B cell (primary cell): ENCODE data around the gene ATN1. TPM values are rescaled to one million over a fixed set of nuclear protein-coding genes. Genes with fewer than 3 reads are reported as not detected.
A peak's percentile ranks its signal among the peaks of the same experiment; 100 is the strongest.
"Not testable (repeated sequence)": the region's sequence is repeated elsewhere in the genome, so short reads cannot be mapped to it uniquely, and the experiment has no call there.

ENCODE experiments used
- ATAC-seq: fragments of 200-7000 bp; cut with Tn5 transposase; one replicate; pipeline ENCODE4 v1.10.0; 2021; ENCODE audit warnings: low read depth, mild to moderate bottlenecking, moderate number of reproducible peaks, moderate library complexity
- CTCF ChIA-PET: fragments of 350-600 bp; sonication (Branson Sonifier 250); formaldehyde crosslinking; loops from one replicate; lab custom pipeline; 2021; ENCODE audit warnings: antibody characterized with exemption, inconsistent platforms; lab: Charles Lee
- POLR2A ChIA-PET: fragments of 350-600 bp; sonication (Branson Sonifier 250); formaldehyde crosslinking; loops from one replicate; lab custom pipeline; 2021; ENCODE audit warnings: antibody characterized with exemption; lab: Charles Lee
- DNase-seq: peaks from one replicate; pipeline ENCODE4 v3.0.0; 2013
- H2AFZ ChIP-seq: 2 replicates; pipeline ENCODE4 v1.6.1; 2012; ENCODE audit warnings: mild to moderate bottlenecking, low read depth, low read length; ENCODE audit not compliant: insufficient read depth, poor library complexity, severe bottlenecking
- H3K27ac ChIP-seq, 2 donors: 1 replicate in 1 of 2; 2 replicates in 1 of 2; pipeline ENCODE4 v1.5.1; 2012 to 2013; ENCODE audit warnings: low read length in 2 of 2, mild to moderate bottlenecking in 2 of 2, moderate library complexity in 1 of 2
- H3K27me3 ChIP-seq, 4 experiments: fragments of 200-600 bp in 1 of 4; sonication (generic) in 1 of 4; replicated peaks in 1 of 4; 1 replicate in 2 of 4; 2 replicates in 2 of 4; pipeline versions ENCODE4 v1.6.1 to v1.7.0; 2013 to 2016; ENCODE audit warnings: low read length in 3 of 4, mild to moderate bottlenecking in 2 of 4, mixed read lengths in 1 of 4, moderate library complexity in 1 of 4; ENCODE audit not compliant: insufficient read depth in 4 of 4, control insufficient read depth in 3 of 4; ENCODE audit errors: control extremely low read depth in 1 of 4
- H3K36me3 ChIP-seq, 2 experiments: replicated peaks in 1 of 2; 1 replicate in 1 of 2; 2 replicates in 1 of 2; pipeline versions ENCODE4 v1.6.1 to v1.7.1; 2013; ENCODE audit warnings: low read length in 1 of 2; ENCODE audit not compliant: insufficient read depth in 2 of 2, control insufficient read depth in 1 of 2; ENCODE audit errors: control extremely low read depth in 1 of 2, extremely low read depth in 1 of 2
- H3K4me1 ChIP-seq, 2 donors: fragments of 200-600 bp in 1 of 2; sonication (generic) in 1 of 2; 1 replicate in 1 of 2; 2 replicates in 1 of 2; pipeline versions ENCODE4 v1.5.1 to v1.6.1; 2013 to 2017; ENCODE audit warnings: low read length in 2 of 2; ENCODE audit not compliant: control insufficient read depth in 2 of 2, insufficient read depth in 2 of 2
- H3K4me2 ChIP-seq: replicated peaks from 2 replicates; pipeline ENCODE3; 2012; ENCODE audit warnings: mild to moderate bottlenecking, low read depth, low read length; ENCODE audit not compliant: poor library complexity, severe bottlenecking
- H3K4me3 ChIP-seq, 5 experiments: fragments of 200-600 bp in 1 of 5; sonication (generic) in 1 of 5; 1 replicate in 3 of 5; 2 replicates in 2 of 5; pipeline versions ENCODE4 v1.5.1 to v1.7.0; 2011 to 2016; ENCODE audit warnings: low read length in 4 of 5, mild to moderate bottlenecking in 4 of 5, low read depth in 2 of 5, control low read depth in 1 of 5, moderate library complexity in 1 of 5; ENCODE audit not compliant: insufficient read depth in 1 of 5; ENCODE audit errors: control extremely low read depth in 1 of 5, extremely low read depth in 1 of 5
- H3K79me2 ChIP-seq: fragments of 200-600 bp; sonication (generic); one replicate; pipeline ENCODE4 v1.6.0; 2016; ENCODE audit warnings: low read length; ENCODE audit not compliant: control insufficient read depth, insufficient read depth
- H3K9ac ChIP-seq: fragments of 200-600 bp; sonication (generic); 2 replicates; pipeline ENCODE4 v1.6.1; 2017; ENCODE audit warnings: mild to moderate bottlenecking, low read length, moderate library complexity
- H3K9me3 ChIP-seq, 3 donors: one replicate each; pipeline versions ENCODE4 v1.6.1 to v1.7.1; 2013; ENCODE audit warnings: low read length in 2 of 3; ENCODE audit not compliant: control insufficient read depth in 2 of 3, insufficient read depth in 1 of 3; ENCODE audit errors: control extremely low read depth in 1 of 3
- H4K20me1 ChIP-seq: 2 replicates; pipeline ENCODE4 v1.6.0; 2012; ENCODE audit warnings: mild to moderate bottlenecking, low read length; ENCODE audit not compliant: insufficient read depth, control insufficient read depth, poor library complexity, severe bottlenecking
- H3K27ac Mint-ChIP-seq: one replicate; pipeline ENCODE4 v1.8.0; 2021; ENCODE audit warnings: mixed read lengths
- H3K27me3 Mint-ChIP-seq: one replicate; pipeline ENCODE4 v1.8.0; 2021; ENCODE audit warnings: mixed read lengths
- H3K4me1 Mint-ChIP-seq: one replicate; pipeline ENCODE4 v1.8.0; 2021; ENCODE audit warnings: mixed read lengths
- H3K4me3 Mint-ChIP-seq: one replicate; pipeline ENCODE4 v1.8.0; 2021; ENCODE audit warnings: mixed read lengths
- H3K9me3 Mint-ChIP-seq: one replicate; pipeline ENCODE4 v1.8.0; 2022; ENCODE audit warnings: mixed read lengths; ENCODE audit not compliant: insufficient read depth
- EZH2 ChIP-seq: IDR thresholded peaks from 2 replicates; pipeline ENCODE4 v1.6.1; 2012; ENCODE audit warnings: borderline replicate concordance, low read depth, mild to moderate bottlenecking, moderate library complexity, low read length; ENCODE audit not compliant: insufficient read depth, poor library complexity, severe bottlenecking
- WGBS: methylation state at CpG from one replicate; pipeline ENCODE4 v1.1.5; 2013; ENCODE audit warnings: missing lambda C conversion rate; ENCODE audit not compliant: insufficient coverage; 5-methylcytosine and 5-hydroxymethylcytosine counted together
- intact Hi-C: fragments of 100-400 bp; cut with micrococcal nuclease; formaldehyde crosslinking; loops from one replicate; pipeline ENCODE4 v1.10.0; 2022
- polyA plus RNA-seq: library from polyadenylated mRNA; depleted of rRNA; stranded (reverse); fragments of >200 nt; gene quantifications from 2 replicates; pipeline ENCODE4 v1.2.3, GENCODE V29; 2012
- total RNA-seq, 2 donors: library from RNA; stranded (reverse); fragments of 120-200 nt in 1 of 2; gene quantifications; 1 replicate in 1 of 2; 2 replicates in 1 of 2; pipeline versions ENCODE4 v1.2.3 to v1.2.4, GENCODE V29; 2013 to 2022
- TF ChIP-seq, protein P1 (sequence below): fragments of 200-600 bp; IDR thresholded peaks from one replicate; pipeline ENCODE4 v1.8.0; 2022; ENCODE audit warnings: antibody characterized with exemption, mild to moderate bottlenecking

The ATN1 gene
- total and polyA plus RNA-seq, 2 donors (not counting 1 experiment from before 2014, with no cell fraction given): 21.0 to 50.8 TPM

GRCh38 chr12:6889775-6890573 lies 37.8 kb upstream of the ATN1 start:
- H3K79me2 ChIP-seq, H4K20me1 ChIP-seq, H3K27me3 ChIP-seq, H3K4me3 ChIP-seq, H3K9me3 Mint-ChIP-seq, DNase-seq, ATAC-seq, H3K27me3 Mint-ChIP-seq, H3K9ac ChIP-seq, intact Hi-C loops, H3K27ac ChIP-seq, H3K9me3 ChIP-seq, CTCF ChIA-PET, H3K36me3 ChIP-seq: not testable (repeated sequence)
- POLR2A ChIA-PET: interaction anchor here (1.3 kb wide), 1 partner anchor 16 kb away, joined by 3 read pairs; no protein-coding TSS in a partner anchor
- H3K4me3 Mint-ChIP-seq: peak overlapping the region; percentile 87
- H3K27ac Mint-ChIP-seq: peak overlapping the region; percentile 91
- peaks cover 9 to 13% of the 10 kb centered on the region in 2 donors for H3K4me1 ChIP-seq
- peak overlapping the region; percentile 74 for H2AFZ ChIP-seq
- peak overlapping the region; percentile 75 for H3K4me2 ChIP-seq
- WGBS: 93% methylated on average over 12 of the region's 21 CpGs
- peaks cover 15% of the 10 kb centered on the region for H3K4me1 Mint-ChIP-seq

- Histone ChIP-seq H3K4me3 (peak overlapping the region; percentile 61 to 79 (median 76)), H2AFZ (peak overlapping the region; percentile 79), H3K9me3 (no peaks in the 10 kb centered on the region), H3K4me1 (peaks cover 9 to 13% of the 10 kb centered on the region in 2 donors), H3K27ac (peak overlapping the region; percentile 93 to 94), H3K36me3 (no peaks in the 10 kb centered on the region), H3K9ac (peak overlapping the region; percentile 68), H3K4me2 (peak overlapping the region; percentile 75), H3K27me3 (no peaks in the 10 kb centered on the region), H3K79me2 (peaks cover 4% of the 10 kb centered on the region), H4K20me1 (no peaks in the 10 kb centered on the region)
- intact Hi-C loops: loop anchor here (1.0 kb wide), 8 partner anchors 13 to 138 kb away; partner anchors contain the start of genes EMG1, LPCAT3, LRRC23 and MLF2
- 2% methylated on average over 62 of the region's 68 CpGs for WGBS
- Mint-ChIP-seq H3K4me3 (peak overlapping the region; percentile 87), H3K9me3 (no peaks in the 10 kb centered on the region), H3K27ac (peak overlapping the region; percentile 91), H3K4me1 (peaks cover 15% of the 10 kb centered on the region), H3K27me3 (no peaks in the 10 kb centered on the region)
- TF ChIP-seq, protein P1, sequence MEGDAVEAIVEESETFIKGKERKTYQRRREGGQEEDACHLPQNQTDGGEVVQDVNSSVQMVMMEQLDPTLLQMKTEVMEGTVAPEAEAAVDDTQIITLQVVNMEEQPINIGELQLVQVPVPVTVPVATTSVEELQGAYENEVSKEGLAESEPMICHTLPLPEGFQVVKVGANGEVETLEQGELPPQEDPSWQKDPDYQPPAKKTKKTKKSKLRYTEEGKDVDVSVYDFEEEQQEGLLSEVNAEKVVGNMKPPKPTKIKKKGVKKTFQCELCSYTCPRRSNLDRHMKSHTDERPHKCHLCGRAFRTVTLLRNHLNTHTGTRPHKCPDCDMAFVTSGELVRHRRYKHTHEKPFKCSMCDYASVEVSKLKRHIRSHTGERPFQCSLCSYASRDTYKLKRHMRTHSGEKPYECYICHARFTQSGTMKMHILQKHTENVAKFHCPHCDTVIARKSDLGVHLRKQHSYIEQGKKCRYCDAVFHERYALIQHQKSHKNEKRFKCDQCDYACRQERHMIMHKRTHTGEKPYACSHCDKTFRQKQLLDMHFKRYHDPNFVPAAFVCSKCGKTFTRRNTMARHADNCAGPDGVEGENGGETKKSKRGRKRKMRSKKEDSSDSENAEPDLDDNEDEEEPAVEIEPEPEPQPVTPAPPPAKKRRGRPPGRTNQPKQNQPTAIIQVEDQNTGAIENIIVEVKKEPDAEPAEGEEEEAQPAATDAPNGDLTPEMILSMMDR: peak; percentile 90
- no peak for TF ChIP-seq EZH2
- ATAC-seq (peak; percentile 95), DNase-seq (peak; percentile 98)
- POLR2A ChIA-PET: interaction anchor here (0.6 to 1.6 kb wide), 13 partner anchors 9 to 78 kb away, joined by 3 to 30 read pairs (median 4); partner anchors contain the start of genes C12orf57, CDCA3, ENO2 and RNU7-1
- CTCF ChIA-PET: interaction anchor here (0.7 to 2.7 kb wide), 26 partner anchors 9 to 338 kb away, joined by 3 to 77 read pairs (median 5); partner anchors contain the start of genes C12orf57, CDCA3, ENO2 and LPCAT3
Measured at GRCh38 chr12:6890789-6891645, 36.7 kb upstream of the ATN1 start.
